ENCODE data around the gene TMA7B.

TMA7B gene

GRCh38 chr22:39924286-39924685, 35.9 kb upstream of the TMA7B start:
- Histone ChIP-seq H3K36me3 (ENCODE audit: insufficient read depth, low read depth, low read length) (no peaks in the 10 kb centered on the region), H3K4me3 (ENCODE audit: low read length) (no peak overlapping the region), H3K9ac (ENCODE audit: low read depth, low read length) (no peak overlapping the region), H3K27me3 (ENCODE audit: insufficient read depth, low read length) (no peaks in the 10 kb centered on the region), H3K9me3 (ENCODE audit: insufficient read depth, low read depth, low read length) (no peaks in the 10 kb centered on the region), H3K4me1 (ENCODE audit: insufficient read depth, low read length) (no peaks in the 10 kb centered on the region), H3K27ac (ENCODE audit: low read length) (no peak overlapping the region)

- H3K9ac ChIP-seq (ENCODE audit: low read depth, low read length), result no peak overlapping the region
- H3K9me3 ChIP-seq (ENCODE audit: insufficient read depth, low read depth, low read length), result no peaks in the 10 kb centered on the region
- no peaks in the 10 kb centered on the region for H3K27me3 ChIP-seq (ENCODE audit: insufficient read depth, low read length)
- no peaks in the 10 kb centered on the region for H3K36me3 ChIP-seq (ENCODE audit: insufficient read depth, low read depth, low read length)
- H3K4me3 ChIP-seq (ENCODE audit: low read length), result no peak overlapping the region
- no peak overlapping the region for H3K27ac ChIP-seq (ENCODE audit: low read length)
- no peaks in the 10 kb centered on the region for H3K4me1 ChIP-seq (ENCODE audit: insufficient read depth, low read length)
These were observed 34.9 kb upstream of the TMA7B start for GRCh38 chr22:39925273-39925672.

- H3K27ac ChIP-seq (ENCODE audit: low read length), result no peak overlapping the region
- no peak overlapping the region for H3K4me3 ChIP-seq (ENCODE audit: low read length)
- H3K9me3 ChIP-seq (ENCODE audit: insufficient read depth, low read depth, low read length), result no peaks in the 10 kb centered on the region
- no peaks in the 10 kb centered on the region for H3K27me3 ChIP-seq (ENCODE audit: insufficient read depth, low read length)
- no peak overlapping the region for H3K9ac ChIP-seq (ENCODE audit: low read depth, low read length)
- no peaks in the 10 kb centered on the region for H3K4me1 ChIP-seq (ENCODE audit: insufficient read depth, low read length)
- no peaks in the 10 kb centered on the region for H3K36me3 ChIP-seq (ENCODE audit: insufficient read depth, low read depth, low read length)
These were observed 34.1 kb upstream of the TMA7B start for GRCh38 chr22:39925909-39926679.

- no peak overlapping the region for H3K27ac ChIP-seq (ENCODE audit: low read length)
- no peaks in the 10 kb centered on the region for H3K4me1 ChIP-seq (ENCODE audit: insufficient read depth, low read length)
- H3K4me3 ChIP-seq (ENCODE audit: low read length), result no peak overlapping the region
- no peaks in the 10 kb centered on the region for H3K9me3 ChIP-seq (ENCODE audit: insufficient read depth, low read depth, low read length)
- H3K36me3 ChIP-seq (ENCODE audit: insufficient read depth, low read depth, low read length), result no peaks in the 10 kb centered on the region
- no peaks in the 10 kb centered on the region for H3K27me3 ChIP-seq (ENCODE audit: insufficient read depth, low read length)
- H3K9ac ChIP-seq (ENCODE audit: low read depth, low read length), result no peak overlapping the region
These were observed 33.4 kb upstream of the TMA7B start for GRCh38 chr22:39926753-39927152.

GRCh38 chr22:39927544-39927943, 32.7 kb upstream of the TMA7B start:
- Histone ChIP-seq H3K27me3 (ENCODE audit: insufficient read depth, low read length) (no peaks in the 10 kb centered on the region), H3K9me3 (ENCODE audit: insufficient read depth, low read depth, low read length) (no peaks in the 10 kb centered on the region), H3K27ac (ENCODE audit: low read length) (no peak overlapping the region), H3K9ac (ENCODE audit: low read depth, low read length) (no peak overlapping the region), H3K4me1 (ENCODE audit: insufficient read depth, low read length) (no peaks in the 10 kb centered on the region), H3K4me3 (ENCODE audit: low read length) (no peak overlapping the region), H3K36me3 (ENCODE audit: insufficient read depth, low read depth, low read length) (no peaks in the 10 kb centered on the region)

GRCh38 chr22:39928536-39929520, 31.4 kb upstream of the TMA7B start:
- H3K27me3 ChIP-seq (ENCODE audit: insufficient read depth, low read length), result no peaks in the 10 kb centered on the region
- H3K36me3 ChIP-seq (ENCODE audit: insufficient read depth, low read depth, low read length), result no peaks in the 10 kb centered on the region
- no peak overlapping the region for H3K27ac ChIP-seq (ENCODE audit: low read length)
- no peaks in the 10 kb centered on the region for H3K9me3 ChIP-seq (ENCODE audit: insufficient read depth, low read depth, low read length)
- H3K4me3 ChIP-seq (ENCODE audit: low read length), result no peak overlapping the region
- no peak overlapping the region for H3K9ac ChIP-seq (ENCODE audit: low read depth, low read length)
- peaks cover 6% of the 10 kb centered on the region; the same call in 1 of the 2 replicates for H3K4me1 ChIP-seq (ENCODE audit: insufficient read depth, low read length)

- H3K9me3 ChIP-seq (ENCODE audit: insufficient read depth, low read depth, low read length), result no peaks in the 10 kb centered on the region
- peaks cover 10% of the 10 kb centered on the region; the same call in 1 of the 2 replicates for H3K4me1 ChIP-seq (ENCODE audit: insufficient read depth, low read length)
- no peak overlapping the region for H3K4me3 ChIP-seq (ENCODE audit: low read length)
- no peaks in the 10 kb centered on the region for H3K27me3 ChIP-seq (ENCODE audit: insufficient read depth, low read length)
- H3K9ac ChIP-seq (ENCODE audit: low read depth, low read length), result no peak overlapping the region
- H3K27ac ChIP-seq (ENCODE audit: low read length), result no peak overlapping the region
- no peaks in the 10 kb centered on the region for H3K36me3 ChIP-seq (ENCODE audit: insufficient read depth, low read depth, low read length)
These were observed 28.9 kb upstream of the TMA7B start for GRCh38 chr22:39931251-39931650.

GRCh38 chr22:39932166-39932565, 28.0 kb upstream of the TMA7B start:
- H3K4me1 ChIP-seq (ENCODE audit: insufficient read depth, low read length), result peaks cover 10% of the 10 kb centered on the region; the same call in 1 of the 2 replicates
- no peaks in the 10 kb centered on the region for H3K36me3 ChIP-seq (ENCODE audit: insufficient read depth, low read depth, low read length)
- H3K27ac ChIP-seq (ENCODE audit: low read length), result no peak overlapping the region
- no peaks in the 10 kb centered on the region for H3K27me3 ChIP-seq (ENCODE audit: insufficient read depth, low read length)
- H3K9me3 ChIP-seq (ENCODE audit: insufficient read depth, low read depth, low read length), result no peaks in the 10 kb centered on the region
- no peak overlapping the region for H3K9ac ChIP-seq (ENCODE audit: low read depth, low read length)
- H3K4me3 ChIP-seq (ENCODE audit: low read length), result no peak overlapping the region

- H3K27ac ChIP-seq (ENCODE audit: low read length), result no peak overlapping the region
- H3K36me3 ChIP-seq (ENCODE audit: insufficient read depth, low read depth, low read length), result no peaks in the 10 kb centered on the region
- peaks cover 10% of the 10 kb centered on the region; the same call in 1 of the 2 replicates for H3K4me1 ChIP-seq (ENCODE audit: insufficient read depth, low read length)
- no peak overlapping the region for H3K9ac ChIP-seq (ENCODE audit: low read depth, low read length)
- no peak overlapping the region for H3K4me3 ChIP-seq (ENCODE audit: low read length)
- no peaks in the 10 kb centered on the region for H3K9me3 ChIP-seq (ENCODE audit: insufficient read depth, low read depth, low read length)
- no peaks in the 10 kb centered on the region for H3K27me3 ChIP-seq (ENCODE audit: insufficient read depth, low read length)
These were observed 27.1 kb upstream of the TMA7B start for GRCh38 chr22:39932918-39933649.

- Histone ChIP-seq H3K9me3 (ENCODE audit: insufficient read depth, low read depth, low read length) (no peaks in the 10 kb centered on the region), H3K4me3 (ENCODE audit: low read length) (no peak overlapping the region), H3K36me3 (ENCODE audit: insufficient read depth, low read depth, low read length) (no peaks in the 10 kb centered on the region), H3K27me3 (ENCODE audit: insufficient read depth, low read length) (no peaks in the 10 kb centered on the region), H3K4me1 (ENCODE audit: insufficient read depth, low read length) (peaks cover 10% of the 10 kb centered on the region; the same call in 1 of the 2 replicates), H3K9ac (ENCODE audit: low read depth, low read length) (no peak overlapping the region), H3K27ac (ENCODE audit: low read length) (no peak overlapping the region)
These were observed 26.5 kb upstream of the TMA7B start for GRCh38 chr22:39933741-39934140.

GRCh38 chr22:39935116-39935515, 25.1 kb upstream of the TMA7B start:
- H3K4me3 ChIP-seq (ENCODE audit: low read length), result no peak overlapping the region
- no peaks in the 10 kb centered on the region for H3K9me3 ChIP-seq (ENCODE audit: insufficient read depth, low read depth, low read length)
- no peak overlapping the region for H3K27ac ChIP-seq (ENCODE audit: low read length)
- H3K36me3 ChIP-seq (ENCODE audit: insufficient read depth, low read depth, low read length), result no peaks in the 10 kb centered on the region
- no peak overlapping the region for H3K9ac ChIP-seq (ENCODE audit: low read depth, low read length)
- H3K4me1 ChIP-seq (ENCODE audit: insufficient read depth, low read length), result peaks cover 12% of the 10 kb centered on the region; the same call in 1 of the 2 replicates
- H3K27me3 ChIP-seq (ENCODE audit: insufficient read depth, low read length), result no peaks in the 10 kb centered on the region

Data from iPS-20b (cell line).